KG1 (cell line): Measurements from ENCODE around the gene BAHD1.

Source experiments
- DNase-seq: peaks from one replicate; lab custom pipeline; 2025; lab: John Stamatoyannopoulos, UW

Gene BAHD1

DNA sequence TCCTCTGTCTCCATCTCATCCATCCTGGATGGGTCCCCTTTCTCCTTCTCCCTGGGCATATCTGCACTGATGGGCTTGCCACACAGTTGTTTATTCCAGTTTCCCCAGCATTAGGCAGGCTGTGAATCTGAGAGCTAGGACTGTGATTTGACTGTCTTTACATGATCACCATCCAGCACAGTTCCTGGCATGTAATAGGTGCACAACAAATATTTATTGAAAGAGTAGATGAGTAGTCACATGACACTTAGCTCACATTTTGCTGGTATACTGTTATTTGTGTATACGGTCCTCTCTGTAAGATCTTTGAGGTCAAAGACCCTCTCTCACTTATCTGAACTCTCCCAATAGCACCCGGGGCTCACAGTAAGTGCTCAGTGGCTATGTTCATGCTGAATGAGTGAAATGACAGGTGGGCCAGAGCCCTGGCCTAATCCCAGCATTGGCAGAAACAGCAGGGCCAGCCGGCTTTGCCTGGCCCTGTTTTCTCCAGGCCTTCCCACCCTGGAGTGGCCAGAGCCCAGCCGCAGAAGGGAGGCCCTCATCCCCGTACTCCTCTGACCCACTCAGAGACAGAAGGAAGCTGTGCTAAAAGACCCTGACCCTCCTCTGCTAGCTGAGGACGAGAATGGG is 16.2 kb upstream of the BAHD1 start:
- DNase-seq: no peak

DNA sequence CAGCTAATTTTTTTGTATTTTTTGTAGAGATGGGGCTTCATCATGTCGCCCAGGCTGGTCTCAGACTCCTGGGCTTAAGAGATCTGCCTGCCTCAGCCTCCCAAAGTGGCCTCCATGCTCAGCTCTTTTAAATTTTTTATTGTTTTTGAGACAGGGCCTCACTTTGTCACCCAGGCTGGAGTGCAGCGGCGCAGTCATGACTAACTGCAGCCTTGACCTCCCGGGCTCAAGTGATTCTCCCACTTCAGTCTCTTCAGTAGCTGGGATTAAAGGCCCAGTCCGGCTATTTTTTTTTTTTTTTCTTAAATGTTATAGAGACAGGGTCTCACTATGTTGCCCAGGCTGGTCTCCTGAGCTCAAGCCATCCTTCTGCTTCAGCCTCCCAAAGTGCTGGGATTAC is 15.1 kb upstream of the BAHD1 start:
- DNase-seq: no peak

DNA sequence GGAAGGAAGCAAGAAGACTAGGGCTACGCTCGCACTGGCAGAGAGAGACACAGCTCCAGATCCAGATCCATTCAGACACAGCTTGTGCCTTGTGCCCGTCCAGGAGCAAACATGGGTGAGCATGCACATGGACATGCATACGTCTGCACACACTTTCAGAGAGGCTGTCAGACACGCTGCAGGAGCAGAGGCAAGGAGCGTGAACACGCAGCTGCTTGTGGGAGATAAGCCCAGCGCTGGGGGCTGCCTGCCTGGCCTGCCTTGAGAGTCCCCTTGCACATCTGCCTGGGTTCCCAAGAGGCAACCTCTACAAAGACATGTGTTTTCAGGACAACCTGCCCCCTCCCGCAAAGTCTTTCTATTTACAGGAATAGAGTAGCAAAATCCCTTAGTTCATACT is 13.6 kb upstream of the BAHD1 start:
- no peak for DNase-seq

DNA sequence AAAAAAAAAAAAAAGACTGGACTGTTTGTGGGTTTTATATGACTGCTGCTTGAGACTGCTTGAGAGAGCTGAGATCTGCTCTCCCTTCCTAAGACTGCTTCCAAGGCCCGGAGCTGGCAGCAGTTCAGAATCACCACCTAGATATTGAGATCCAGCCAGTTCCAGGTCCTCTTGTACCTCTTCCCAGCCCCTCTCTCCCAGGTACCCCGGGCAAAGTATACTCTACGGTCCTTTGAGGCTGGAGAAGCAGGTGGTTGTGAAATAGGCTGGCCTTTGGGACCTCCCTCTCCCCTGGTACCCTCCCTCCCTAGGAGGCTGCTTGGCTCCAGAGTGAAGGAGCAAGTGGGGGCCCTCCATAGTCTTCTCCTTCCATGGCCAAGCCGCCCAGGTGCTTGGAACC is 12.6 kb upstream of the BAHD1 start:
- no peak for DNase-seq

DNA sequence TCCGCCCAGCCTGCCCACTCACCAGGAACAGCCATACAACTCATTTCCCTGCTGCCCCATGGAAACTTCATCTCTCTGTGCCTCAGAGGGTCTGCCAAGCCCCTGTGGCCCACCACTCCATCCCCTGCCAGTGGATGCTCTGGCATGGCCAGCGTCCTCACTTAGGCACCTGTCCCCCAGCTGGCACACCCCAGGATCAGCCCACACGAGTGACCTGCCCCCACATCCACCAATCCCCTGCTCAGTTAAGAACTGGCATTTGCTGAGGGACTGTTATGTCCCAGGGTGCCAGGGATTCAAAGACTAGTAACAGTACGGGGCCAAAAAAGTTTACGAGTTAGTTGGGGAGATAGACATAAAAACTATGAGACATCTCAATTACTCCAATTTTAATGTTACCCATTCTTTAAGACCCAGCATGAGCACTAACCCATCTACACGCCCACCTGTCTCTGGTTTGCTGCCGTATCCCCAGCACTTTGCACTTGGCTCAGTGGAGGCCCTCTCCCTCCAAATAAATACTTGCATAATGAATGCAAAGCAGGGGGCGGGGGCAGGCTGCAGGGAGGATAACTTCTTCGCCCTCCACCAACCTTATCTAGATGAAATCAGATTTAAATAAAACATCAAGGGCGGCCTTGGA is 11.6 kb upstream of the BAHD1 start:
- no peak for DNase-seq

DNA sequence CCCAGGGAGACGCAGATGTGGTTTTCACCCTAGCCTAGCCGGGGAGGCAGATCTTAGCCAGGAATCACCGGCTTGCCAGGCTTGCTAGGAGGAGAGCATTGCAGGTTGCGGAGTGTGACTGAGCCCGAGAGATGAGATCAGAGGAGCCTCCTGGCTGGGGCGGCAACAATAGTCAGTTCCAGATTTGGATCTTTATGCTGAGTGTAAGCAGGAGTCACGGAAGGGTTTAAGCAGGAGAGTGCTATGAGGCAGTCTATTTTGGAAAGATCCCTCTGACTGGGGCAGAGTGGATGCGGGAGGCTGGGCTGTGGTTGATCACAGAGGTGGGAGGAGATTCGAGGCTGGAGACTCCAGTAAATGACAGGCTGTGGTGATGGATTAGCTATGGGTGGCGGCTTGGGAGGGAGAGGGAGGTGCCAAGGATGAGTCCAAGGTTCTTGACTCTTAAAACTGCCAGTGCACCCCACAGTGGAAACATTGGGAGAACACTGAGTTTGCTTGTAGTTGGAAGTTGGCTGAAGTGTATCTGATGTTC is 10.4 kb upstream of the BAHD1 start:
- no peak for DNase-seq

DNA sequence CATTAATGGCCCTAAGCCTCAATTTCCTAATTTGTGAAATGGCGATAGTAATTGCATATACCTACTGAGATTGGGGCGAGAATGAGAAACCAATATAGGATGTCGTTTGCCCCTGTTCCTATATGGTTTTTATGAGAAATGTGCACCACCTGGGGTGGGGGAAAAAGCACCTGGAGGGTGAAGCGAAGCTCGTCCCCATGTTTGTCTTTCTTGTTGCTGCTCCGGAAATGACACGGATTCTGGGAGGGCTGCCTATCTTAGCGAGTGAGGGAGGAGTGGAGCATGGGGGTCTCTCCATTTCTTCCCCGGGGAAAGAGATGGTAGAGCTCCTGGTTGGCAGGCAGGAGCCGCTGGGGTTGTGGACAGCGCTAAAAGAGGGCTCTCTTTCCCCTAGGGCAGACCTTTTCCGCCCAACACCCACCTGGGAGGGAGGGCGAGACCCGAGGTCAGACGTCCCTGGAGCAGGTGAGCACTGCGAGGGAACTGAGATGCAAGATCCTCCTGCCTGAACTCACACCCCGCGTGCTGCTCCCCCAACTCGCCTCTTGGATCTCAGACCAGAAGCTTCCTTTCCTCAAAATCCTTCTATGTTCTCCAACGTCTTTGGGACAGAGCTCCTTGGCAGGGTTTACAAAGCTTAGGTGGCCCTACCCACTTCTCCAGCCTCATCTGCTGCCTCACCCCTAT is 5.6 kb upstream of the BAHD1 start:
- DNase-seq: no peak

DNA sequence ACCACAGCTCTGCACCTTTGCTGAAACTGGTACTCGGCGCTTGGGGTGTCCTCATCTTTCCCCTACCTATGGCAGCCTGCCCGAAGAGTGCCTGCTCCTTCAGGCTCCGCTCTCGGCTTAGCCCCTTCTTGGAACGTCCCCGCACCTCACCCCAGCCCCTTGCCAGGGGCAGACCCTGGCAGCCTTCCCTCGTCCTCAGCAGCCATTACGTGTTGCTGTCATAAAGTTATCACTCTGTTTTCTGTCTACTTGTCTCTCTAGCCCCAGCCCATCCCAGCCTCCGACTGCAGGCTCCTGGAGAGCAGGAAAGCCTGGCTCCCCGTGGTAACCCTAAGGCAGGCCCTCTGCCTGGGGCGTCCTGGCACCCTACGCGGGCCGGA is 5.1 kb upstream of the BAHD1 start:
- DNase-seq: no peak

DNA sequence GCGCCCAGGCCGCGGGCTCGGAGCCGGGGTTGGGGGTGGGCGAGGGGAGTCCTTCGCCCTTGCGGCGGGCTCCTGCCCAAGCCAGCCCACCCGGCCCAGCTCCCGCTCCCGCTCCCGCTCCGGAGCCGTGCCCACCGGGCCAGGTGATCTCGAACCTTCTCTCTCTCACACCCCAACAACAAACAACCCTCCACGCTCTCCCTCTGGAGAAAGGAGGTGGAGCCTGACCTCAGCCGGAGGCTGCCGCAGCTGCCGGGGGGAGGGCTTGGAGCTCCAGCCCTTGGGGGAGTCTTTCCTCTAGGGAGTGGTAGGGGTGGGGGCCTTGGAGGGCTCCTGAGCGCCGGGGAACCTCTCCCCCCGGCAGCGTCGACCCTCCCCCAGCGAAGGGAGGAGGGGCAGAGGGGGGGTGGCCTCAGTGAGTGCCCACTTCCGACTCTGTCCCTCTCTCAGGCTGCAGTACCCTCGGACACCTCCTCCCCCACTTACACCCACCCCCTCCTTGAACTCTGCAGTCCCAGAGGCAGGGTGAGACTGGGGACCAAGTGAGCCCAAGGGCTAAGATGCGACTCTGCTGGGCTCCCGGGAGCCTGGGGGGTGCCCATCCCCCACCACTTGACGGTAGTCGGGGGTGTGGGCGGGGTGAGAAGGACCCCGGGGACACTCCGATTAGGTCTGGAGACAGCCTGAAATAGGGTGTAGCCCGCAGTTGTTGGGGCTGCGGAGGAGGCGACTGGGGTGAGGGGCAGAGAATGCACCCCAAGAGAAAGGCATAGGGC is 4.4 kb upstream of the BAHD1 start:
- no peak for DNase-seq

DNA sequence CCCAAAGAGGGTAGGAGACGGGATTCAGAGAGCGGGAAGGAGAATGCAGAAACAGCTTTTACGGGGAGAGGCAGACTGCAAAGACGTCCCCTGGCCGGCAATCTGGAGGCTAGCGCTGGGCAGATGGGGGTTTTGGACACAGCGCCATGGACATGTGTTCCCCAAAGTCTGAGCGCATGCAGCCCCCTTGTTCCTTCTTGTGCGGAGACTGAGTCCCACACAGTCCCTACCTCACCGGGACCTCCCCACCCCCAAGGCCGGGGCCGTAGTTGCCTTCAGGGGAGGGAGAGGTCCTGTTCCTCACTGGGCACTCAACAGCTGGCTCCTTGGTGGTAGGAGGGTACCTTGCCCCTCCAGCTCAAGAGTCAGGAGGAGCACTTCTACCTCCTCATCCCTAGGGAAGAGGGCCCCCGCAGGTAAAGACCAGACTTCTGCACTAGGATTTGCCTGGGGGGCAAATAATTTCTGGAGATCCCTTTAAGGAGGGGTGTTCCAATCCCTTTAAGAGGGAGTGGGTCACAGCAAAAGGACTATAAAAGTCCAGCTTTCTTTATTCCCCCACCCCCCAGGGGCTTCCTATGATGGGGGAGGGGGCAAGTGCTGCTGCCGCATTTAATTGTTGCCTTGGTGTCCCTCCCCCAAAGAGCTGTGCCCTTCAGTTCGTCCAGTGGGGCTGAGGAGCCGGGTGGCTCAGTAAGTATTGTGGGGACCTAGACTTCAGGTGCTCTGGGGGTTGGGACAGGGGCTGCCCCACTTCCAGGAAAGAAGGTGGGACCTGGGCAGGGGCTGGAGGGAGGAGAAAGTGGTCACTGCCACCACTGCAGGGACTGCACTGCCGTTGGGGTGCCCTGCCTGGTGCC is 3.6 kb upstream of the BAHD1 start:
- no peak for DNase-seq

DNA sequence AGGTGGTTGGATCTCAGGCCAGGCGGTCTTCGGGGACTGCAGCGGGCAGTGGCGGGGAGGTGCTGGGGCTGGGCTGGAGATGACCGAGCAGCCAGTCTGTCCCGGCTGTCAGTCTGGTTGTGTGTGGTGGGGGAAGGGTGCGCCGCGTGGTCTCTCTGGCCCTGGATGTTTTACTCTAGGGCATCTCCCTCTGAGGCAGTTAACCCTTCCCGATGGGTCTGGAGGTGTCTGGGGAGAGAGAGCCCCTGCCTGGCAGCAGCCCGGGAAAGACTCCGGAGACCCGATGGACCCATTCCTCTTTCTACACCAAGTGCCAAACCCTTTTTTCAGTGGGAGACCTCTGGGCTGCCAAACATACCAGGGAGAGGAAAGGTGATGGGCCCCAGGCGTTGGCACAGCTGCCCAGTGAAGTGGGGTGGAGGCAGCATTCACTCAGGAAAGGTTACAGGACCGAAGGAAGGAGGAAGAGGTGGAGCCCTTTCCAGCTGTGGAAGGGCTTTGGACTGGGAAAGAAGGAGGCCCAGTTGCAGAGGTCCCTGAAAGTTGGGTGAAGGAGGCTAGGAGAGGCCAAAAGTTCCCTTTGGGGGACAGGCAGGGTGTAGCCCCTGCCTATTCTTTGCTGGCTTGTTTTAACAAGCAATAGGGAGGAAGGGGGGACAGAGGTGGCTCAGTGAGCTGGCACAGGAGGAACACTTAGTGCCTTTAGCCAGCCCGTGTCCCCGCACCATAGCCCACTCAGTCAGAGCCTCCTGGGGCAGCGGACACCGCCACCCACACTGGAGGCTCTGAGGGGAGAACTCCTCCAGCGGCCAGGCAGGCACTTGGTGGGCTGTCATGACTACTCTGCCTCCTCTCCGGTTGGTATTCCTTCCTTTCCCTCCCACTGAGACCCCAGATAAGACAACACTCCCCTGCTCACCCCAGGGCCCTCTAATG is 2.7 kb upstream of the BAHD1 start:
- no peak for DNase-seq

DNA sequence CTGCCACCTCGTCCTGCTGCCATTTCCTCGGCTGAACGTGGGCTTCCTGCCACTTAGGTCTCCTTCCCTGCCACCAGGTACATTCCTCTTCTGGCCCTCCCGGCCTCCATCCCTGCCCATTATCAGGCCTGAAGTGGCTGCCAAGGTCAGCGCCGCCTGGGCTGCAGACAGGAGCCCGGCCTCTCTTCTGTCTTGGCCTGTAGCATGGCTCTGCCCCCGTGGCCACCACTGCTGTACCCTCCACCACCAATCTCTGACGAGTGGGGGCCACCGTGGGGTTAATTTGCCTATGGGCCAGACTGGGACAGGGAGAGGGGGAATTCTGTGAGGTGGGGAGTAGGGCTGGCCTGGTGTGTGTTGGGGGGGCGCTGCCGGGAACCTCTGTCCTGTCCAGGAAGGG is 2.0 kb upstream of the BAHD1 start:
- DNase-seq: no peak

DNA sequence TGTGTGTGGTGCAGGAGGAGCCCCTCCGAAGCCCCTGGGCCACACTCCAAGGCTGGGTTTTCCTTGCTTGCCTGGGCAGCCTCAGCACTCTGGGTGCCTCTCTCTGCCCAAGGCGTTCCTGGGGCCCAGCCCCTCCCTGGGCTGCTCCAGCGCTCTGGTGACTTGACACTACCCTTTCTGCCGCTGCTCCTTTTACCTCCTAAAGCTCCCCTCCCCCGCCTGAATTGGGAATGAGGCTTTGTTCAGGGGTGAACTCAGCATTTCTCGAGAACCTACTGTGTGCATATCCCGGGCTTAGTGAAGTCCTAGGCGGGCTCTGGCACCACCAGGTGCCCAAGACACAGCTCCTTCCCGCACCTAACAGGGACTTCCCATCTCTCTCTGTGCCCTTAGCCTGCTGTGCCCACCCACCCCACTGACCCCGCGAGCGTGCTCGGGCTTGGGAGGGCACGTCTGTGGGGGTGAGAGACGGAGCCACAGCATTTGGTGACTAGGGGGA is 1.2 kb upstream of the BAHD1 start:
- DNase-seq: no peak

DNA sequence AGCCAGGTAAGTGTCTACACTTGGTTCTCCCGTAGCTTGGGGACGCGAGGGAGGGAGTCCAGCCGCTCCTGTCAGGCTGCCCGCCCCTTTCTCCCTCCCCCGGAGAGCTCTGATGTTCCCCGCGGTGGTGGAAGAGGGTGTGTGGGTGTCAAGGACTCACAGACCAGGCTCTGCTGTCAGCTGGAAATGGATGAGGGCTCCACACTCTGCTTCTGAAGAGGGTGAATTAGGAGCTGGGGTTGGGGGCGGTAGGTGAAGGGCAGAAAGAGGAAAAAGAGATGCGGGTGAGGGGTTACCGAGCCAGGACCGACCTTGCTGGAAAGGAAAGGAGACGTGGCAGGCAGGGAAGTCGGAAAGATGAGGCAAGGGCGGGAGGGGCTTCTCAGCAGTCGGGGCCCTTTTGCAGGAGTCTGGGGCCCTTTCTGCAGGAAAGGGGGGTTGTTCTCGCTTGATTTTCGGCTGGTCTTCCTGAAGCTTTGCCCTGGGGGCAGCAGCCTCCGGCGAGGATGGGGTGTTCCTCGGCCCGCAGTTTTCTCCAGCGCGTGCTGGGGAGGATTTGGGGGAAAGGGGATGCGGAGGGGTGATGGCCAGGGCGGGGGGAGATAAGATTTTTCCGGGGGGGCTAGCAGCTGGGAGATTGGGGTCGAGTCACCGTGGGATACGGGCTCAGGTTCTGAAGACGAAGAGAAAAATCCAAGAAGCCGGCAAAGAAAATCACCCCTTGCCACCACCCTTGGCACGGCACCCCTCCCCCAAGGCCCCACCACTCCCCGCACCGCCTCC is 602 bp upstream of the BAHD1 start:
- no peak for DNase-seq

DNA sequence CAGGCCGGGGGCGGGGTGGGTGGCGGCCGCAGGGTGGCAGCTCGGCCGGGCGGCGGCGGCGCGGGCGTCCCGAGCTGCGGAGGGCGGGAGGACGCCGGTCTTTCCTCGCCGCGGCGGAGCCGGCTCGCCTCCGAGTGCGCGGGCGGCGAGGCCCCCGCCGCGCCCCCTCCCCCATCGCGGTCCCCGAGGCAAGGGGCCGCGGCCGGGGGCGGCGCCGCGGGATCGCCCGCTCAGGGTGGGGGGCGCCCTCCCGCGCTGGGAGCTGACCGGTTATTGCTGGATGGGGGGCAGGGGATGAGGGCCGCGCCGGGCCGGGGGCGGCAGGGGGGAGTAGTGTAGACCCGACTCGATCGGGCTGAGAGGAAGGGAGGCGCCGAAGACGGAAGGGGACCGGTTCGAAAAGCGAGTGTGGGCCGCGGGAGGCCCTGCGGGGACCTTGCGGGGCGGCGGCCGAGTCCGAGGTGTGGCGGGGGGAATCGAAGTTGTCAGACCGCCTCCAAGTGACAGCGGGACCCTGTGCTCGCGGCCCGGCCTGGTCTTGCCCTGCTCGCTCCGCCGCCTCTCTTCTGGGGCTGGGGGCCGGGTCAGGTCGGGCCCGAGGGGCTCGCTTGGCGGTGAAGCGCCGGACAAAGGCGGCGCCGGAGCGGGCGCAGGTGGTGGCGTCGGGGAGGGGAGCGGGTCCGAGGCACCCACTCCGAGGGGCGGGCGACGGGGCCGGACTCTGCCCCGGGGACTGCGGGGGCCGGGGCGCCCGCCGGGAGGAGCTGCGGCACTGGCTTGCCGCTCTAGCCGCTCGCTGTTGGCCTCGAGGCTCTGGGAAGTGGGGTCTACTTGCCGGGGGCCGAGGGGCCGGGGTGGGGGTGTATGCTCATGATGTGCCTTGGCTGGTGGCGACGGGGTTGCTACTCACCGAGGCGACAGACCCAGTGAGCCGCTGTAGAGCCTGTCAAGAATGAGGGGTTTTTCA is 1.1 kb downstream of the BAHD1 start:
- DNase-seq: no peak

DNA sequence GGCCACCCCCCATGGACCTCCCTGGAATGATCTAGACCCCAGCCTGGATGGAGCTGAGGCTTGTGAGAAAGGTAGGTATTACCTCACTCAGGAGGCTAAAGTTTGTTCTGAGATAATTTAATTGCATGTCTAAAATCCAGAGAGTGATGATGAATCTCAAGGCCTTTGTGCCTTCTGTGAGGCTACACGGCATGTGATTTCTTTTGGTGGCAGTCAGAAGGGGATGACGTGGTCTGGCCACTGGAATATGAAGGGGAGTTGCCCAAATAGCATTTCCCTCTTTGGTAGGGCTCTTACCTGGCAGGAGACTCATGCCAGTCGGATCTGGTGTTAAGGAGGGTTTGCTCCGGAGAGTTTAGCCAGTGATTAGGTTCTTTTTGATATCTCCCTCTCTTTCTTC is 2.5 kb downstream of the BAHD1 start:
- DNase-seq: no peak

DNA sequence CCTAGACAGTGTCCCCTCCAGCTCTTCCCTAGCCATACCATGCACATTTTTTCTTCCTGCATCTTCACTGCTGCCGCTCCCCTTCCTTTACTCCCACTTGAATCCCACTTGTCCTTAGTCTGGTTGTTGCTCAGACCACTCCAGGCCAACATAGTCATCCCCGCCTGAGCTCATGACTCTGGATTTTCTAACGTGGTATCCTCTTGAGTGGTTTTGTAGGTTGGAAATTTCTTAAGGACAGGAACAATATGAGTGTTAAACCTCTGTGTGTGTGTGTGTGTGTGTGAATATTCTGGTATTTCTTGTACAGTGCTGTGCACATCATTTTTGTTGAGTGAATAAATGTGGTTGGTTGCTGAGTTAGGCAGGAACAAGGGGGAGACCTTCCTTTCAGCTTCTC is 3.1 kb downstream of the BAHD1 start:
- no peak for DNase-seq

DNA sequence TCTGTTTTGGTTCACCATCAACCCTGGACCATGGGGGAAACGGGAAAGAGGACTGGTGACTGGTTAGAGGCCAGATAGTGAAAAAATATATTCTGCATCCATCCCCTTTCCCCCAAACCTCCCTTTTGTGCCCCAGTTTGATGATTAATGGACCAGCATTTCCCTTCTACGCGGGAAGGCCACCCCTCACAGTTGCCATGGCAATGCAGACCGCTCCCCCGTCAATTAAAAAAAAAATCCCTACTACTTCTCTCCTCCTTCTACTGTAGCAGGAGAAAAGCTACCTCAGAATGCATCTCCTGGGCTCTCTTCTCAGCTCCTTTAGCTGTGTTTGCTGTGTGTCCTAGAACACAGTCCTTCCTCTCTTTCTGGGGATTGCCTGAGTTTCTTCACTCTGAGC is 4.0 kb downstream of the BAHD1 start:
- DNase-seq: no peak
